NT2/D1 (cell line): ENCODE data around the gene SMIM15.

Source experiments
- DNase-seq: peaks from one replicate; pipeline ENCODE4 v3.0.0-alpha.2; 2011; ENCODE audit warnings: low read depth, low spot score
- H3K27me3 ChIP-seq: 2 replicates; pipeline ENCODE4 v1.6.0; 2011; ENCODE audit warnings: mild to moderate bottlenecking; ENCODE audit not compliant: insufficient read length, insufficient read depth
- H3K36me3 ChIP-seq: 2 replicates; pipeline ENCODE4 v1.6.1; 2011; ENCODE audit warnings: mild to moderate bottlenecking, low read length, mixed read lengths; ENCODE audit not compliant: insufficient read depth, insufficient read length
- H3K4me1 ChIP-seq: 2 replicates; pipeline ENCODE4 v1.5.1; 2011; ENCODE audit not compliant: insufficient read depth, insufficient read length
- H3K4me3 ChIP-seq: 2 replicates; pipeline ENCODE4 v1.5.1; 2011; ENCODE audit warnings: low read depth; ENCODE audit not compliant: insufficient read length
- H3K9ac ChIP-seq: 2 replicates; pipeline ENCODE4 v1.6.0; 2011; ENCODE audit warnings: low read depth; ENCODE audit not compliant: insufficient read length
- H3K9me3 ChIP-seq: 2 replicates; pipeline ENCODE4 v1.5.1; 2011; ENCODE audit warnings: mild to moderate bottlenecking, low read length; ENCODE audit not compliant: insufficient read depth
- SUZ12 ChIP-seq: IDR thresholded peaks from 2 replicates; pipeline ENCODE4 v1.6.1; 2011; ENCODE audit not compliant: insufficient read length, insufficient read depth; ENCODE audit errors: extremely low read depth
- YY1 ChIP-seq: IDR thresholded peaks from 2 replicates; pipeline ENCODE4 v1.6.1; 2011; ENCODE audit not compliant: insufficient read length, insufficient read depth
- ZNF274 ChIP-seq: IDR thresholded peaks from 2 replicates; pipeline ENCODE4 v1.6.1; 2011; ENCODE audit warnings: mild to moderate bottlenecking, low read depth, low read length

The SMIM15 gene

GRCh38 chr5:61176631-61177030, 14.4 kb upstream of the SMIM15 start:
- no peaks in the 10 kb centered on the region for H3K27me3 ChIP-seq
- H3K4me1 ChIP-seq = no peaks in the 10 kb centered on the region
- no peak for DNase-seq
- H3K36me3 ChIP-seq = no peaks in the 10 kb centered on the region
- TF ChIP-seq ZNF274 (no peak), YY1 (no peak), SUZ12 (no peak)
- H3K9me3 ChIP-seq = no peaks in the 10 kb centered on the region
- no peak overlapping the region for H3K9ac ChIP-seq
- no peak overlapping the region for H3K4me3 ChIP-seq

GRCh38 chr5:61171479-61171878, 9.2 kb upstream of the SMIM15 start:
- DNase-seq = no peak
- TF ChIP-seq YY1 (no peak), SUZ12 (no peak), ZNF274 (no peak)
- H3K9me3 ChIP-seq = no peaks in the 10 kb centered on the region
- H3K4me1 ChIP-seq = no peaks in the 10 kb centered on the region
- H3K36me3 ChIP-seq = no peaks in the 10 kb centered on the region
- no peak overlapping the region for H3K9ac ChIP-seq
- no peaks in the 10 kb centered on the region for H3K27me3 ChIP-seq
- no peak overlapping the region for H3K4me3 ChIP-seq

- TF ChIP-seq YY1 = no peak
- Histone ChIP-seq H3K9ac (no peak overlapping the region), H3K36me3 (no peaks in the 10 kb centered on the region), H3K4me1 (no peaks in the 10 kb centered on the region), H3K27me3 (no peaks in the 10 kb centered on the region), H3K4me3 (no peak overlapping the region), H3K9me3 (no peaks in the 10 kb centered on the region)
- no peak for DNase-seq
These were observed 6.7 kb upstream of the SMIM15 start for GRCh38 chr5:61168951-61169350.

GRCh38 chr5:61167382-61167781, 5.1 kb upstream of the SMIM15 start:
- H3K4me1 ChIP-seq = no peaks in the 10 kb centered on the region
- TF ChIP-seq SUZ12 (no peak), ZNF274 (no peak), YY1 (no peak)
- DNase-seq = no peak

GRCh38 chr5:61163905-61164304, 1.6 kb upstream of the SMIM15 start:
- DNase-seq = no peak
- no peak for TF ChIP-seq YY1
- no peak for TF ChIP-seq SUZ12
- no peak for TF ChIP-seq ZNF274
- Histone ChIP-seq H3K9me3 (no peaks in the 10 kb centered on the region), H3K4me3 (peak overlapping the region; percentile 90), H3K36me3 (peaks cover 20% of the 10 kb centered on the region), H3K27me3 (no peaks in the 10 kb centered on the region), H3K9ac (no peak overlapping the region), H3K4me1 (no peaks in the 10 kb centered on the region)

More at GRCh38 chr5:61167382-61167781, 5.1 kb upstream of the SMIM15 start:
- Histone ChIP-seq H3K9ac (no peak overlapping the region), H3K36me3 (no peaks in the 10 kb centered on the region), H3K4me3 (no peak overlapping the region), H3K27me3 (no peaks in the 10 kb centered on the region), H3K9me3 (no peaks in the 10 kb centered on the region)

- peak overlapping the region; percentile 90 for H3K4me3 ChIP-seq
- peaks cover 26% of the 10 kb centered on the region for H3K36me3 ChIP-seq
- H3K27me3 ChIP-seq = no peaks in the 10 kb centered on the region
- no peaks in the 10 kb centered on the region for H3K9me3 ChIP-seq
- peak overlapping the region; percentile 97 for H3K9ac ChIP-seq
- H3K4me1 ChIP-seq = no peaks in the 10 kb centered on the region
- no peak for DNase-seq
- TF ChIP-seq ZNF274 (no peak), SUZ12 (no peak), YY1 (no peak)
These were observed 732 bp upstream of the SMIM15 start for GRCh38 chr5:61162832-61163567.

GRCh38 chr5:61160497-61160896, 1.8 kb downstream of the SMIM15 start:
- Histone ChIP-seq H3K9me3 (no peaks in the 10 kb centered on the region), H3K4me3 (no peak overlapping the region), H3K9ac (no peak overlapping the region), H3K36me3 (peaks cover 28% of the 10 kb centered on the region), H3K27me3 (no peaks in the 10 kb centered on the region), H3K4me1 (no peaks in the 10 kb centered on the region)
- TF ChIP-seq ZNF274 = no peak
- no peak for TF ChIP-seq SUZ12
- no peak for TF ChIP-seq YY1
- DNase-seq = no peak
